Activated CD4-positive, alpha-beta T cell treated with anti-CD3 and anti-CD28 coated beads, Interleukin-2, Interleukin-4, amounts not matched to agents 100 ng/mL and 50 ng/mL, durations not matched to agents 16 hours and 8 hours (primary cell): ENCODE measurements around the gene CD300H.

Experiments
- DNase-seq: peaks from one replicate; pipeline ENCODE4 v3.0.0-alpha.2; 2020; ENCODE audit warnings: low spot score

CD300H gene

GRCh38 chr17:74549343-74549742 lies 18.0 kb downstream of the CD300H start:
- DNase-seq, result no peak

GRCh38 chr17:74547736-74548135 lies 19.6 kb downstream of the CD300H start:
- DNase-seq, result peak; percentile 33

- no peak for DNase-seq
Measured at GRCh38 chr17:74547264-74547663, 20.0 kb downstream of the CD300H start.

- no peak for DNase-seq
Measured at GRCh38 chr17:74546586-74546985, 20.7 kb downstream of the CD300H start.

- DNase-seq, result no peak
Measured at GRCh38 chr17:74545843-74546230, 21.5 kb downstream of the CD300H start, which contains the start of gene CD300C. Gene CD300C, minus strand, starts transcription at chr17:74546115. Its CDS starts 333 bp downstream, at chr17:74545782.

GRCh38 chr17:74544991-74545842 lies 22.1 kb downstream of the CD300H start:
- no peak for DNase-seq

GRCh38 chr17:74543891-74544760 lies 23.2 kb downstream of the CD300H start:
- no peak for DNase-seq

GRCh38 chr17:74543406-74543805 lies 23.9 kb downstream of the CD300H start:
- no peak for DNase-seq

GRCh38 chr17:74542727-74543383 lies 24.5 kb downstream of the CD300H start:
- no peak for DNase-seq

- DNase-seq, result no peak
Measured at GRCh38 chr17:74542166-74542565, 25.1 kb downstream of the CD300H start.

GRCh38 chr17:74541176-74542111 lies 25.9 kb downstream of the CD300H start:
- no peak for DNase-seq

- DNase-seq, result no peak
Measured at GRCh38 chr17:74539281-74539820, 28.0 kb downstream of the CD300H start.

GRCh38 chr17:74536890-74537289 lies 30.4 kb downstream of the CD300H start:
- DNase-seq, result no peak

GRCh38 chr17:74532115-74532514 lies 35.2 kb downstream of the CD300H start:
- DNase-seq, result no peak

- no peak for DNase-seq
Measured at GRCh38 chr17:74531231-74531761, 36.0 kb downstream of the CD300H start, which contains the start of gene CD300LB. Gene CD300LB, minus strand, starts transcription at chr17:74531475. Its CDS starts 125 bp downstream, at chr17:74531350.

GRCh38 chr17:74530831-74531150 lies 36.5 kb downstream of the CD300H start:
- no peak for DNase-seq

- no peak for DNase-seq
Measured at GRCh38 chr17:74529243-74529642, 38.1 kb downstream of the CD300H start.

GRCh38 chr17:74528491-74529199 lies 38.7 kb downstream of the CD300H start:
- no peak for DNase-seq

GRCh38 chr17:74527756-74528155 lies 39.6 kb downstream of the CD300H start:
- DNase-seq, result no peak

GRCh38 chr17:74527081-74527480 lies 40.2 kb downstream of the CD300H start:
- DNase-seq, result no peak
